ENCODE results near the gene CSTA. TPM values are rescaled to one million over a fixed set of nuclear protein-coding genes. Genes with fewer than 3 reads are reported as not detected.

Gene CSTA
- total RNA-seq, 6 experiments from 2014 or later, result 4.2 to 19.3 (median 8.6) TPM

- no peaks in the 10 kb centered on the region for H3K27me3 ChIP-seq
- DNase-seq, result no peak
- H3K4me1 ChIP-seq, result no peaks in the 10 kb centered on the region
- no peak overlapping the region for H3K27ac ChIP-seq
- intact Hi-C loops (cut with DNase I), result no loop called here
- no peaks in the 10 kb centered on the region for H3K9me3 ChIP-seq
- H3K36me3 ChIP-seq, result no peaks in the 10 kb centered on the region
- no peak for ATAC-seq
- WGBS (ENCODE audit: insufficient coverage, low coverage, low lambda C conversion rate, missing lambda C conversion rate), result 62% methylated on average over 2 of the region's 2 CpGs
- TF ChIP-seq CTCF (IDR thresholded peaks at IDR 0.05) (no peak), POLR2A (IDR thresholded peaks at IDR 0.05) (no peak)
- no peak overlapping the region for H3K4me3 ChIP-seq
Measured at GRCh38 chr3:122314228-122314876, 10.7 kb upstream of the CSTA start.

- ATAC-seq (no peak), DNase-seq (no peak)
- H3K4me3 ChIP-seq, result no peak overlapping the region
- H3K27ac ChIP-seq, result no peak overlapping the region
- no peaks in the 10 kb centered on the region for H3K9me3 ChIP-seq
- no peaks in the 10 kb centered on the region for H3K27me3 ChIP-seq
- intact Hi-C loops (cut with DNase I), result no loop called here
- TF ChIP-seq POLR2A (IDR thresholded peaks at IDR 0.05) (no peak), CTCF (IDR thresholded peaks at IDR 0.05) (no peak)
- no CpG with 5 or more reads among the region's 4 CpGs for whole genome bisulfite sequencing (ENCODE audit: insufficient coverage, low coverage, low lambda C conversion rate, missing lambda C conversion rate)
- H3K36me3 ChIP-seq, result no peaks in the 10 kb centered on the region
- H3K4me1 ChIP-seq, result no peaks in the 10 kb centered on the region
Measured at GRCh38 chr3:122315619-122316018, 9.4 kb upstream of the CSTA start.

GRCh38 chr3:122316368-122316767 is 8.7 kb upstream of the CSTA start:
- ATAC-seq (no peak), DNase-seq (no peak)
- Histone ChIP-seq H3K4me3 (no peak overlapping the region), H3K4me1 (no peaks in the 10 kb centered on the region), H3K27me3 (no peaks in the 10 kb centered on the region), H3K27ac (no peak overlapping the region), H3K36me3 (no peaks in the 10 kb centered on the region), H3K9me3 (no peaks in the 10 kb centered on the region)
- TF ChIP-seq POLR2A (IDR thresholded peaks at IDR 0.05) (no peak), CTCF (IDR thresholded peaks at IDR 0.05) (no peak)
- WGBS (ENCODE audit: insufficient coverage, low coverage, low lambda C conversion rate, missing lambda C conversion rate), result 74% methylated on average over 4 of the region's 5 CpGs
- intact Hi-C loops (cut with DNase I), result no loop called here

- Histone ChIP-seq H3K27me3 (no peaks in the 10 kb centered on the region), H3K9me3 (no peaks in the 10 kb centered on the region), H3K36me3 (no peaks in the 10 kb centered on the region), H3K4me3 (no peak overlapping the region), H3K4me1 (no peaks in the 10 kb centered on the region), H3K27ac (no peak overlapping the region)
- intact Hi-C loops (cut with DNase I), result no loop called here
- no peak for ATAC-seq
- WGBS (ENCODE audit: insufficient coverage, low coverage, low lambda C conversion rate, missing lambda C conversion rate), result 96% methylated on average over 2 of the region's 2 CpGs
- DNase-seq, result no peak
- TF ChIP-seq CTCF (IDR thresholded peaks at IDR 0.05), result no peak
- no peak for TF ChIP-seq POLR2A (IDR thresholded peaks at IDR 0.05)
Measured at GRCh38 chr3:122318620-122319019, 6.4 kb upstream of the CSTA start.

Data from right lobe of liver (tissue), 6 donors.